Neural progenitor cell (in vitro differentiated cells): Measurements from ENCODE around the gene TASP1.

Experiments
- EZH2 ChIP-seq: fragments of 200-600 bp; sonication (generic); IDR thresholded peaks from 2 replicates; pipeline ENCODE4 v1.6.1; 2017; ENCODE audit warnings: antibody characterized with exemption, mild to moderate bottlenecking, moderate library complexity
- EZH2phosphoT487 ChIP-seq: fragments of 200-600 bp; sonication (generic); IDR thresholded peaks from 2 replicates; pipeline ENCODE4 v1.6.1; 2017; ENCODE audit warnings: antibody characterized with exemption
- TF ChIP-seq, protein P1 (sequence below): fragments of 200-600 bp; sonication (generic); IDR thresholded peaks from 2 replicates; pipeline ENCODE4 v1.5.1; 2017; ENCODE audit warnings: antibody characterized with exemption, mild to moderate bottlenecking

DNA sequence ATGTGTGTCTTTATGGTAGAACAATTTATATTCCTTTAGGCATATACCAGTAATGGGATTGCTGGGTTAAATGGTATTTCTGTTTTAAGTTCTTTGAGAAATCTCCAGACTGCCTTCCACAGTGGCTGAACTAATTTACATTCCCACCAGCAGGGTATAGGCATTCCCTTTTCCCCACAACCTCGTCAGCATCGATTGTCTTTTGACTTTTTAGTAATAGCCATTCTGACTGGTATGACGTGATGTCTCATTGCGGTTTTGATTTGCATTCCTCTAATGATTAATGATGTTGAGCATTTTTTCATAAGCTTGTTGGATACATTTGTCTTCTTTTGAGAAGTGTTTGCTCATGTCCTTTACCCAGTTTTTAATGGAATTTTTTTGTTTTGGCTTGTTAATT lies 5.3 kb upstream of the TASP1 start:
- TF ChIP-seq EZH2 (no peak), EZH2phosphoT487 (no peak)
- TF ChIP-seq, protein P1, sequence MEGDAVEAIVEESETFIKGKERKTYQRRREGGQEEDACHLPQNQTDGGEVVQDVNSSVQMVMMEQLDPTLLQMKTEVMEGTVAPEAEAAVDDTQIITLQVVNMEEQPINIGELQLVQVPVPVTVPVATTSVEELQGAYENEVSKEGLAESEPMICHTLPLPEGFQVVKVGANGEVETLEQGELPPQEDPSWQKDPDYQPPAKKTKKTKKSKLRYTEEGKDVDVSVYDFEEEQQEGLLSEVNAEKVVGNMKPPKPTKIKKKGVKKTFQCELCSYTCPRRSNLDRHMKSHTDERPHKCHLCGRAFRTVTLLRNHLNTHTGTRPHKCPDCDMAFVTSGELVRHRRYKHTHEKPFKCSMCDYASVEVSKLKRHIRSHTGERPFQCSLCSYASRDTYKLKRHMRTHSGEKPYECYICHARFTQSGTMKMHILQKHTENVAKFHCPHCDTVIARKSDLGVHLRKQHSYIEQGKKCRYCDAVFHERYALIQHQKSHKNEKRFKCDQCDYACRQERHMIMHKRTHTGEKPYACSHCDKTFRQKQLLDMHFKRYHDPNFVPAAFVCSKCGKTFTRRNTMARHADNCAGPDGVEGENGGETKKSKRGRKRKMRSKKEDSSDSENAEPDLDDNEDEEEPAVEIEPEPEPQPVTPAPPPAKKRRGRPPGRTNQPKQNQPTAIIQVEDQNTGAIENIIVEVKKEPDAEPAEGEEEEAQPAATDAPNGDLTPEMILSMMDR: no peak
